ENCODE results near the gene DEPDC5. TPM values are rescaled to one million over a fixed set of nuclear protein-coding genes. Genes with fewer than 3 reads are reported as not detected.

Gene DEPDC5
- total and polyA plus RNA-seq, 2 of the 8 experiments (the other 6 are each of a cell fraction or from before 2014, with no cell fraction given): 18.3 to 26.5 TPM

DNA sequence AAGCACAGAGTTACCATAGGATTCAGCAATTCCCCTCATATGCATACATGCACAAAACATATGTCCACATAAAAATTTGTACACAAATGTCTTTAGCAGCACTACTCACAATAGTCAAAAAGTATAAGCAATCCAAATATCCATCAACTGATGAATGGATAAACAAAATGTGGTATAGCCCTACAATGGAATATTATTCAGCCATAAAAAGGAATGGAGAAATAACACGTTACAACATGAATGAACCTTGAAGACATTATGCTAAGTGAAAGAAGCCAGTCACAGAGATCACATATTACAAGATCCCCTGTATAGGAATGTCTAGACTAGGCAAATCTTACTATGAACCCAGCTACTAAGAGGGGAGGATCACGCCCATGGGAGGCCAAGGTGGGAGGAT, 11.1 kb upstream of the DEPDC5 start:
- peaks cover 18 to 89% of the 10 kb centered on the region in 2 experiments for H3K79me2 ChIP-seq (ENCODE audit: control insufficient read depth in 1 of 2, insufficient read depth in 2 of 2, low read length in 2 of 2)
- H3K27me3 ChIP-seq (replicated peaks in 1 of 4; ENCODE audit: control insufficient read depth in 3 of 4, extremely low read depth in 1 of 4, insufficient read depth in 3 of 4, low read length in 3 of 4): no peaks in the 10 kb centered on the region
- no peak overlapping the region for H2AK5ac ChIP-seq (ENCODE audit: low read depth, low read length)
- H3K79me1 ChIP-seq (ENCODE audit: low read depth, low read length): peaks cover 3% of the 10 kb centered on the region; the same call in 1 of the 2 replicates
- no peak overlapping the region for H3K18ac ChIP-seq (ENCODE audit: extremely low read depth, low read length)
- ChIA-PET POLR2A (ENCODE audit: partially characterized antibody) (interaction anchor here (0.6 to 1.2 kb wide), 3 partner anchors 11 to 79 kb away, joined by 3 to 5 read pairs (median 4); partner anchors contain the start of gene DEPDC5), CTCF (ENCODE audit: partially characterized antibody) (no interaction called here)
- H3K36me3 ChIP-seq (ENCODE audit: control insufficient read depth in 2 of 4, insufficient read depth in 4 of 4, low read length in 3 of 4): peaks cover 7 to 43% (median 14%) of the 10 kb centered on the region in 4 experiments
- no peak overlapping the region for H4K5ac ChIP-seq (ENCODE audit: insufficient read length, low read depth, low read length)
- no peaks in the 10 kb centered on the region for H3K23me2 ChIP-seq (ENCODE audit: low read depth, low read length)
- H3K4me3 ChIP-seq (ENCODE audit: extremely low read depth in 1 of 4, insufficient read depth in 2 of 4, low read depth in 3 of 4, low read length in 4 of 4): no peak overlapping the region
- peaks cover 4 to 6% of the 10 kb centered on the region in 2 experiments for H4K20me1 ChIP-seq (replicated peaks in 1 of 2; ENCODE audit: control insufficient read depth in 1 of 2, insufficient read depth in 2 of 2, low read length in 2 of 2)
- no peak overlapping the region for H2BK120ac ChIP-seq (replicated peaks; ENCODE audit: low read depth, low read length)
- 100% methylated on average over 2 of the region's 2 CpGs; no CpG with 5 or more reads in 1 of the 2 experiments for WGBS, 2 experiments (ENCODE audit: extremely low coverage in 1 of 2, insufficient coverage in 1 of 2, insufficient read length in 1 of 2, insufficient replicate concordance in 2 of 2, low coverage in 1 of 2, low lambda C conversion rate in 2 of 2, missing lambda C conversion rate in 1 of 2)
- no peak overlapping the region for H3K23ac ChIP-seq (ENCODE audit: insufficient read length)
- DNase-seq (ENCODE audit: low read depth in 1 of 2, low spot score in 2 of 2) (no peak), FAIRE-seq (no peak)
- H2AFZ ChIP-seq (ENCODE audit: low read length): no peak overlapping the region
- H3K9me3 ChIP-seq (ENCODE audit: insufficient read depth in 2 of 2, low read depth in 1 of 2, low read length in 1 of 2): no peaks in the 10 kb centered on the region
- no peak overlapping the region for H3K9ac ChIP-seq (replicated peaks in 1 of 4; ENCODE audit: extremely low read depth in 1 of 4, low read depth in 3 of 4, low read length in 3 of 4)
- no peak overlapping the region for H2BK12ac ChIP-seq (ENCODE audit: low read depth, low read length)
- no peak overlapping the region for H4K8ac ChIP-seq (ENCODE audit: extremely low read depth, insufficient read depth, low read length)
- H2BK5ac ChIP-seq (ENCODE audit: low read depth, low read length): no peak overlapping the region
- peaks cover 0 to 4% (median under 1%) of the 10 kb centered on the region in 4 experiments; a peak in 4 of 7 replicates for H3K4me1 ChIP-seq (replicated peaks in 1 of 4; ENCODE audit: control insufficient read depth in 3 of 4, insufficient read depth in 4 of 4, low read length in 3 of 4)
- H3K27ac ChIP-seq (ENCODE audit: low read depth, low read length): no peak overlapping the region
- H3K4me2 ChIP-seq (ENCODE audit: insufficient read depth in 1 of 2, low read depth in 2 of 2, low read length in 2 of 2): no peak overlapping the region
- H2BK20ac ChIP-seq (ENCODE audit: low read length): no peak overlapping the region
- no peak overlapping the region for H3K4ac ChIP-seq (replicated peaks; ENCODE audit: insufficient read length, low read depth, low read length)
- H3K56ac ChIP-seq (replicated peaks; ENCODE audit: insufficient read length, low read depth, low read length): no peak overlapping the region
- no peak overlapping the region for H4K91ac ChIP-seq (replicated peaks; ENCODE audit: insufficient read length, low read length)
- H3K14ac ChIP-seq (ENCODE audit: insufficient read length): no peak overlapping the region
- no peak overlapping the region for H2BK15ac ChIP-seq (ENCODE audit: low read length)
- TF ChIP-seq CREB1 (IDR thresholded peaks at IDR 0.05) (no peak), RXRA (IDR thresholded peaks at IDR 0.05; ENCODE audit: insufficient read depth, low read depth, low read length) (no peak), MAFK (IDR thresholded peaks at IDR 0.05; ENCODE audit: low read depth, low read length) (no peak), SUZ12 (IDR thresholded peaks at IDR 0.05; ENCODE audit: low read length) (no peak), JUND (IDR thresholded peaks at IDR 0.05; ENCODE audit: low read length) (no peak), SIX5 (IDR thresholded peaks at IDR 0.05; ENCODE audit: low read depth, low read length) (no peak), BACH1 (IDR thresholded peaks at IDR 0.05; ENCODE audit: low read length) (no peak), E2F6 (IDR thresholded peaks at IDR 0.05) (no peak), BCL11A (IDR thresholded peaks at IDR 0.05; ENCODE audit: low read depth in 2 of 2, low read length in 2 of 2) (no peak), CEBPB (IDR thresholded peaks at IDR 0.05; ENCODE audit: low read depth, low read length) (no peak), SIN3A (conservative IDR thresholded peaks at IDR 0.05 in 1 of 2, IDR thresholded peaks at IDR 0.05 in 1 of 2; ENCODE audit: low read depth in 1 of 2, low read length in 2 of 2) (no peak), POLR2A (IDR thresholded peaks at IDR 0.05; ENCODE audit: control extremely low read depth in 1 of 2, low read depth in 2 of 2, low read length in 2 of 2) (no peak)
- TF ChIP-seq, protein P1, sequence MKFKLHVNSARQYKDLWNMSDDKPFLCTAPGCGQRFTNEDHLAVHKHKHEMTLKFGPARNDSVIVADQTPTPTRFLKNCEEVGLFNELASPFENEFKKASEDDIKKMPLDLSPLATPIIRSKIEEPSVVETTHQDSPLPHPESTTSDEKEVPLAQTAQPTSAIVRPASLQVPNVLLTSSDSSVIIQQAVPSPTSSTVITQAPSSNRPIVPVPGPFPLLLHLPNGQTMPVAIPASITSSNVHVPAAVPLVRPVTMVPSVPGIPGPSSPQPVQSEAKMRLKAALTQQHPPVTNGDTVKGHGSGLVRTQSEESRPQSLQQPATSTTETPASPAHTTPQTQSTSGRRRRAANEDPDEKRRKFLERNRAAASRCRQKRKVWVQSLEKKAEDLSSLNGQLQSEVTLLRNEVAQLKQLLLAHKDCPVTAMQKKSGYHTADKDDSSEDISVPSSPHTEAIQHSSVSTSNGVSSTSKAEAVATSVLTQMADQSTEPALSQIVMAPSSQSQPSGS (IDR thresholded peaks at IDR 0.05; ENCODE audit: low read length): no peak
